Nephron (organoid): ENCODE measurements around the gene FAM181A.

Experiments
- H3K27ac Mint-ChIP-seq, 3 experiments: 2 replicates each; pipeline ENCODE4 v1.8.0; 2020; ENCODE audit warnings: mixed read lengths in 3 of 3, mild to moderate bottlenecking in 2 of 3, moderate library complexity in 1 of 3
- H3K27me3 Mint-ChIP-seq: 2 replicates; pipeline ENCODE4 v1.8.0; 2021; ENCODE audit warnings: low read depth, mild to moderate bottlenecking, moderate library complexity, mixed read lengths
- H3K36me3 Mint-ChIP-seq: 2 replicates; pipeline ENCODE4 v1.8.0; 2020; ENCODE audit warnings: low read depth, mixed read lengths
- H3K4me1 Mint-ChIP-seq: 2 replicates; pipeline ENCODE4 v1.8.0; 2020; ENCODE audit warnings: mixed read lengths
- H3K4me3 Mint-ChIP-seq, 3 experiments: 2 replicates each; pipeline ENCODE4 v1.8.0; 2020; ENCODE audit warnings: mild to moderate bottlenecking in 3 of 3, mixed read lengths in 3 of 3, moderate library complexity in 2 of 3
- H3K9me3 Mint-ChIP-seq: 2 replicates; pipeline ENCODE4 v1.8.0; 2020; ENCODE audit warnings: mixed read lengths
- TF ChIP-seq, protein P1 (sequence below), 3 experiments: fragments of 200-600 bp; sonication (generic); IDR thresholded peaks; one replicate each; pipeline ENCODE4 v1.5.0; 2021; ENCODE audit warnings: antibody characterized with exemption in 3 of 3; ENCODE audit not compliant: unreplicated experiment in 3 of 3

The FAM181A gene

DNA sequence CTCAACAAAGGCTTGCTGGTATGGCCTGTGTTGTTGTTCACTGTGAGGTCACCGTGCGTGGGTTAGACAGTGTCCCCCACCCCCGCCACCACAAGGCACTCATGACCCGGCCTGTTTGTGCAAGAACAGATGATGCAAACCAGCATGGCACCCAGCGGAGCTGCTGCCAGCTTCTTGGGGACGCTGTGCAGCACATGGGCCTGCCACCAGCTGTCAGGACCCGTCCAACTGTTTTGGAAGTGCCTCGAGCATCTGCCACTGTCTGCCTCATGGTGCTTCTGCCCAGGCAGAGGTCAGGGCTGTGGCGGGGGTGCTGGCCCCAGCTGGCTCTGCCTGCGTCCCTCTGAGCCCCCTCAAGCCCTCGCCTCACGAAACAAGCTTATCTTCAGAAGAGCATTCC lies 47.7 kb downstream of the FAM181A start:
- Mint-ChIP-seq H3K36me3 (no peaks in the 10 kb centered on the region), H3K9me3 (no peaks in the 10 kb centered on the region), H3K27me3 (peaks cover 10% of the 10 kb centered on the region), H3K4me1 (peaks cover 53% of the 10 kb centered on the region), H3K4me3 (no peak overlapping the region), H3K27ac (peak overlapping the region in 1 of 3 experiments; percentile 69)
- TF ChIP-seq, protein P1, sequence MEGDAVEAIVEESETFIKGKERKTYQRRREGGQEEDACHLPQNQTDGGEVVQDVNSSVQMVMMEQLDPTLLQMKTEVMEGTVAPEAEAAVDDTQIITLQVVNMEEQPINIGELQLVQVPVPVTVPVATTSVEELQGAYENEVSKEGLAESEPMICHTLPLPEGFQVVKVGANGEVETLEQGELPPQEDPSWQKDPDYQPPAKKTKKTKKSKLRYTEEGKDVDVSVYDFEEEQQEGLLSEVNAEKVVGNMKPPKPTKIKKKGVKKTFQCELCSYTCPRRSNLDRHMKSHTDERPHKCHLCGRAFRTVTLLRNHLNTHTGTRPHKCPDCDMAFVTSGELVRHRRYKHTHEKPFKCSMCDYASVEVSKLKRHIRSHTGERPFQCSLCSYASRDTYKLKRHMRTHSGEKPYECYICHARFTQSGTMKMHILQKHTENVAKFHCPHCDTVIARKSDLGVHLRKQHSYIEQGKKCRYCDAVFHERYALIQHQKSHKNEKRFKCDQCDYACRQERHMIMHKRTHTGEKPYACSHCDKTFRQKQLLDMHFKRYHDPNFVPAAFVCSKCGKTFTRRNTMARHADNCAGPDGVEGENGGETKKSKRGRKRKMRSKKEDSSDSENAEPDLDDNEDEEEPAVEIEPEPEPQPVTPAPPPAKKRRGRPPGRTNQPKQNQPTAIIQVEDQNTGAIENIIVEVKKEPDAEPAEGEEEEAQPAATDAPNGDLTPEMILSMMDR (IDR thresholded peaks at IDR 0.05; ENCODE audit: unreplicated experiment in 3 of 3): no peak

DNA sequence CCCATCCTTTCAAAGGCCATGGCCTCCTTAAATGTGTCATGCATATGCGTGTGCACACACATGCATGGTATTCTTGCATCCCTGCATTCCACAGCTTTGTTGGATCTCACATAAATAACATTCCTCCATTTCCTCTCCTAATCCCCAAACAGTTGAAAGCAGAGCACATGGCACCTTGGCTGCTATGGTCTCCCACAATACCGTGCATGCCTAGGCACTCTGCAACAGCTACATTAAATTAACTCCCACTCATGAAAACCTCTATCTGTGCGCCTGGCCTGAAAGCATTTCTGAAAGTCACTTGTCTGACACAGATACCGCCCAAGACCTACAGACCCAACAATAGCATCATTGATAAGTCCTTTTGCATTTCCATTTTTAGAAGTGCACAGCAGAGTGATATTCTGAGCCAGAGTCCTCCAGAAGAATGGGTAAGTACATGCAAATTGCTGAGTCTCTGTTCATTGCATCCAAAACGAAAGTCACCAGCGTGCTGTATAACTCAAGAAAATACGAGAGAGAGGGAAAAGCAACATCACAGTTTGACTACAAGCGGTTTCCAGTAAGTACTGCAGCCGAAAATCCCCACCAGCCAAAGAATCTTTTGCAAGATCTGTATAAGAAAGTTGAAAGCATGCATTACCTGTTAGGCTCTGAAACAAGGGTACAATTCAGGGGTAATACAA lies 48.8 kb downstream of the FAM181A start:
- no peaks in the 10 kb centered on the region for H3K36me3 Mint-ChIP-seq
- peaks cover 53% of the 10 kb centered on the region for H3K4me1 Mint-ChIP-seq
- TF ChIP-seq, protein P1 (IDR thresholded peaks at IDR 0.05; ENCODE audit: unreplicated experiment in 3 of 3): no peak
- H3K9me3 Mint-ChIP-seq: no peaks in the 10 kb centered on the region
- H3K27me3 Mint-ChIP-seq: peaks cover 10% of the 10 kb centered on the region
- peak overlapping the region in 2 of 3 experiments; percentile 10 to 69 for H3K4me3 Mint-ChIP-seq
- H3K27ac Mint-ChIP-seq: peak overlapping the region in 1 of 3 experiments; percentile 49

DNA sequence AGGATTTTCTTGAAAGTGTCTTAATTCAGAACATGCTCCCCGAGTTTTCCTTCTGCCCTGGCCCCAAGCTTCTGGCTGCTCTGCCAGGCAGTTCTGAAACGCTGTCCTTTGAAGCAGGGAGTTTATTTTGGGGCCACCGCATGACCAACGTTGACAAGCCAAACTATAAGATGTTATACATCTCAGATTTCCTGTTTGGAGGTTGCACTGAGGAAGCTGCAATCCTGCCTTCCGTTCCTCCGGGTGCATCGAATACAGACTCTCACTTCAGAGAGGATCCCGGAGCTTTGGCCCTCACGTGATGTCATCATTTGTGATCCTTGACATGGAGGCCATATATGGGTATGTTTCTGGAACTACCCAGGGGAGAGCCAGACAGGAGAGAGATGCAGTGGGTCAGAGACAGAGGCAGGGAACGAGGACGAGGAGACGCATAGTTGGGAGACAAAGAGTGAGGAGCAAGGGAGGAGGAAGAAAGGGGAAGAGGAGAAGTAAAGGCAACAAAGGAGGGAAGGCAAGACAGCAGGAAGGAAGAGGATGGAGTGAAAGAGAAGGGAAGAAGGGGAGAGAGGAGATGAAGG lies 49.4 kb downstream of the FAM181A start, which contains the start of gene ASB2:
ASB2 (minus strand) TSS at position 94 of the 581 bp plus-strand sequence. CDS start 12,031 bp downstream, outside the sequence.
- Mint-ChIP-seq H3K4me1 (peaks cover 52% of the 10 kb centered on the region), H3K27me3 (peaks cover 6% of the 10 kb centered on the region), H3K36me3 (no peaks in the 10 kb centered on the region), H3K9me3 (no peaks in the 10 kb centered on the region), H3K27ac (peak within 1 kb of the TSS in 2 of 3 experiments; percentile 49 to 58), H3K4me3 (peak within 1 kb of the TSS in 2 of 3 experiments; percentile 10 to 69)
- TF ChIP-seq, protein P1 (IDR thresholded peaks at IDR 0.05; ENCODE audit: unreplicated experiment in 3 of 3): no peak

DNA sequence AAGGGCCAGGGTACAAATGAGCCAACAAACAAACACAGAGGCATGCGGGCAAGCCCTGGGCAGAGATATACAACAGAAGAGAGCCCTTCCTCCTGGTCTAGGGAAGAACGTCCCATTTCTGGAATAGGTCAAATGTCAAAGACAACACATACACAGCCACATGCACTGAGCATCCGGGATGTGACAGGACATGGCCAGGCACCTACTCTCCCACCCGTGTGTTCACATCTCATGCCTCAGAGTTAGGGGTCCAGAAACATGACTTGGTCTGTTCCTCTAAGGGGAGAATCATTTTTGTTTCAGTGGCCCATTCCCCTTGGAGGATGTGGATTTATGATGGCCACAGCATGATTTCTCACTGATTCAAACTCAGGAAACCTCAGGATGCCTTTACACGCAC lies 50.0 kb downstream of the FAM181A start:
- H3K9me3 Mint-ChIP-seq: no peaks in the 10 kb centered on the region
- no peak overlapping the region for H3K4me3 Mint-ChIP-seq
- H3K36me3 Mint-ChIP-seq: no peaks in the 10 kb centered on the region

DNA sequence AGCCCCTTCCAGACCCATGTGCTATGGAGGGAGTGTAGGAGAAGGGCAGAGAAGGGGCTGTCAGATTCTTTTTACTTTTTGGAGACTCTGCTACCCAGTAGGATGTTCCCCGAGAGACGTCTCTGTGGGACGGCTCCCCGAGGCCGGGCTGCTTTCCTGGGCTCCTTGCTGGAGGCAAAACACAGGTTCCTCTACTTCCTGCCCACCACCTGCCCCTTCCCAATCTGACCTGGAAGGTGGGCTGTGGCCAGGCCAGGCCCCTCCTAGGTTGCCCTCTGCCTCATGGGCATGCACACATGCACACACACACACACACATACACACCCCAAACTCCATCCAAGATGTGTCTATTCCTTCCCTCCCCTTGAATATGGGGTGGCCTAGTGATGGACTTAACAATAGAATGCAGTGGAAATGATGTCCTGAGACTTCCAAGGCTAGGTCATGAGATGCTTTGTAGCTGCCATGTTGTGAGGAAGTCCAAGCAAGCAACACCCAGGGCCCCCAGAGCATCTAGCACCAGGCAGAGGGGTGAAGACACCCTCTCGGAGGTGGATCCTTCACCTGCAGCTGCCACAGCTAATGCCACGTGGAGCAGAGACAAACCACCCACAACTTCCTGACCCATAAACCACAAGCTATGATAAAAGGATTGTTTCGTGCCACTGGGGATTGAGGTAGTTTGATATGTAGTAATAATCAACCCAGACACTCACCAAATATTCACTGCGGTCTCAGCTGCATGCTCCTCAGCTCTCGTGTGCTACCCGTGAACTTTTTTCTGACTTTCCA lies 50.8 kb downstream of the FAM181A start:
- Mint-ChIP-seq H3K9me3 (no peaks in the 10 kb centered on the region), H3K4me3 (no peak overlapping the region), H3K27ac (no peak overlapping the region), H3K36me3 (no peaks in the 10 kb centered on the region), H3K27me3 (peaks cover 6% of the 10 kb centered on the region), H3K4me1 (peaks cover 50% of the 10 kb centered on the region)
- TF ChIP-seq, protein P1 (IDR thresholded peaks at IDR 0.05; ENCODE audit: unreplicated experiment in 3 of 3): no peak

More for the DNA sequence above, 50.0 kb downstream of the FAM181A start:
- Mint-ChIP-seq H3K4me1 (peaks cover 54% of the 10 kb centered on the region), H3K27me3 (peaks cover 6% of the 10 kb centered on the region), H3K27ac (peak overlapping the region in 1 of 3 experiments; percentile 49)
- TF ChIP-seq, protein P1 (IDR thresholded peaks at IDR 0.05; ENCODE audit: unreplicated experiment in 3 of 3): no peak
